Measurements from ENCODE around the gene COX7A2. TPM values are rescaled to one million over a fixed set of nuclear protein-coding genes. Genes with fewer than 3 reads are reported as not detected.

COX7A2 gene
- polyA plus RNA-seq, 1 donor (not counting 4 experiments of a cell fraction or from before 2014, with no cell fraction given), result 474 TPM

- FAIRE-seq, result no peak
- Histone ChIP-seq H3K4me1 (ENCODE audit: control insufficient read depth, extremely low read depth, insufficient read depth, low read length) (peaks cover 6% of the 10 kb centered on the region), H3K27me3 (ENCODE audit: control insufficient read depth, extremely low read depth, insufficient read depth, low read length) (no peaks in the 10 kb centered on the region), H3K9me1 (ENCODE audit: control insufficient read depth, extremely low read depth, insufficient read depth, low read length) (no peaks in the 10 kb centered on the region), H3K9ac (ENCODE audit: control insufficient read depth, extremely low read depth, insufficient read depth, low read length) (no peak overlapping the region), H3K36me3 (ENCODE audit: control insufficient read depth in 2 of 2, extremely low read depth in 1 of 2, insufficient read depth in 2 of 2, low read length in 2 of 2) (no peaks in the 10 kb centered on the region), H3K27ac (ENCODE audit: control insufficient read depth, insufficient read depth, low read length) (no peak overlapping the region), H3K4me3 (ENCODE audit: control insufficient read depth in 2 of 3, extremely low read depth in 1 of 3, insufficient read depth in 2 of 3, low read depth in 1 of 3, low read length in 3 of 3) (no peak overlapping the region), H3K4me2 (ENCODE audit: control insufficient read depth, extremely low read depth, insufficient read depth, low read depth, low read length) (no peak overlapping the region), H3K79me2 (ENCODE audit: control insufficient read depth, insufficient read depth, low read length) (no peaks in the 10 kb centered on the region), H3K9me3 (ENCODE audit: control insufficient read depth, low read depth, low read length) (no peaks in the 10 kb centered on the region), H4K20me1 (ENCODE audit: control insufficient read depth, extremely low read depth, insufficient read depth, low read length) (no peaks in the 10 kb centered on the region), H2AFZ (ENCODE audit: control insufficient read depth, low read length) (no peak overlapping the region)
- dilution Hi-C loops (cut with MboI; ENCODE audit: extremely low pct_ligation_motif_present, low sequenced_read_pairs), result no loop called here
- TF ChIP-seq EZH2 (IDR thresholded peaks at IDR 0.05; ENCODE audit: low read length), result no peak
- TF ChIP-seq, protein P1, sequence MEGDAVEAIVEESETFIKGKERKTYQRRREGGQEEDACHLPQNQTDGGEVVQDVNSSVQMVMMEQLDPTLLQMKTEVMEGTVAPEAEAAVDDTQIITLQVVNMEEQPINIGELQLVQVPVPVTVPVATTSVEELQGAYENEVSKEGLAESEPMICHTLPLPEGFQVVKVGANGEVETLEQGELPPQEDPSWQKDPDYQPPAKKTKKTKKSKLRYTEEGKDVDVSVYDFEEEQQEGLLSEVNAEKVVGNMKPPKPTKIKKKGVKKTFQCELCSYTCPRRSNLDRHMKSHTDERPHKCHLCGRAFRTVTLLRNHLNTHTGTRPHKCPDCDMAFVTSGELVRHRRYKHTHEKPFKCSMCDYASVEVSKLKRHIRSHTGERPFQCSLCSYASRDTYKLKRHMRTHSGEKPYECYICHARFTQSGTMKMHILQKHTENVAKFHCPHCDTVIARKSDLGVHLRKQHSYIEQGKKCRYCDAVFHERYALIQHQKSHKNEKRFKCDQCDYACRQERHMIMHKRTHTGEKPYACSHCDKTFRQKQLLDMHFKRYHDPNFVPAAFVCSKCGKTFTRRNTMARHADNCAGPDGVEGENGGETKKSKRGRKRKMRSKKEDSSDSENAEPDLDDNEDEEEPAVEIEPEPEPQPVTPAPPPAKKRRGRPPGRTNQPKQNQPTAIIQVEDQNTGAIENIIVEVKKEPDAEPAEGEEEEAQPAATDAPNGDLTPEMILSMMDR (optimal IDR thresholded peaks at IDR 0.05 in 1 of 3, IDR thresholded peaks at IDR 0.05 in 1 of 3, conservative IDR thresholded peaks at IDR 0.05 in 1 of 3; ENCODE audit: extremely low read depth in 1 of 3, insufficient read depth in 2 of 3, low read length in 3 of 3), result no peak
- no peak for DNase-seq (ENCODE audit: low read depth, low spot score)
These were observed 48.1 kb upstream of the COX7A2 start for GRCh38 chr6:75291744-75292143.

DNA sequence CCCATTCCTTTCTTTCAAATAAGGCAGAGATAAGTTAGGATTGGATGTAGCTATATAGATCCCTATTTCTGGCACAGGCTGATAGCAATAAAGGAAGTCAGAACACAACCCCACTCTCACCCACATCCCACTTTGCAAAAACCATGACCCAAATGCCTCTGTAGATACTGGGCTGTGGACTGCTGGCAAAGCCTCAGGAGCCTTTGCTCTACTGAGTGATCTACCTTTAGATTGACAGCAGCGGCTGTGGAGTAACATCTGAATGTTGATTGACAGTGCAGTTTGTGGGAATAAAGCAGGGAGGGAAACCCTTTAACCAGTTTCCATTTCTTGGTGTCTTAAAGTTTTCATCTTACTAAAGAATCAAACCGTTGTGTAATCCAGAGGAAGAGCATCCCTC, 47.7 kb upstream of the COX7A2 start:
- H3K4me3 ChIP-seq (ENCODE audit: control insufficient read depth in 2 of 3, extremely low read depth in 1 of 3, insufficient read depth in 2 of 3, low read depth in 1 of 3, low read length in 3 of 3), result no peak overlapping the region
- no peak overlapping the region for H3K27ac ChIP-seq (ENCODE audit: control insufficient read depth, insufficient read depth, low read length)
- H3K9ac ChIP-seq (ENCODE audit: control insufficient read depth, extremely low read depth, insufficient read depth, low read length), result no peak overlapping the region
- no peaks in the 10 kb centered on the region for H3K9me3 ChIP-seq (ENCODE audit: control insufficient read depth, low read depth, low read length)
- FAIRE-seq, result no peak
- H2AFZ ChIP-seq (ENCODE audit: control insufficient read depth, low read length), result no peak overlapping the region
- peaks cover 5% of the 10 kb centered on the region for H3K4me1 ChIP-seq (ENCODE audit: control insufficient read depth, extremely low read depth, insufficient read depth, low read length)
- dilution Hi-C loops (cut with MboI; ENCODE audit: extremely low pct_ligation_motif_present, low sequenced_read_pairs), result no loop called here
- TF ChIP-seq EZH2 (IDR thresholded peaks at IDR 0.05; ENCODE audit: low read length), result no peak
- TF ChIP-seq, protein P1 (optimal IDR thresholded peaks at IDR 0.05 in 1 of 3, IDR thresholded peaks at IDR 0.05 in 1 of 3, conservative IDR thresholded peaks at IDR 0.05 in 1 of 3; ENCODE audit: extremely low read depth in 1 of 3, insufficient read depth in 2 of 3, low read length in 3 of 3), result no peak
- no peaks in the 10 kb centered on the region for H3K27me3 ChIP-seq (ENCODE audit: control insufficient read depth, extremely low read depth, insufficient read depth, low read length)
- H3K79me2 ChIP-seq (ENCODE audit: control insufficient read depth, insufficient read depth, low read length), result no peaks in the 10 kb centered on the region
- H3K4me2 ChIP-seq (ENCODE audit: control insufficient read depth, extremely low read depth, insufficient read depth, low read depth, low read length), result no peak overlapping the region
- no peaks in the 10 kb centered on the region for H3K9me1 ChIP-seq (ENCODE audit: control insufficient read depth, extremely low read depth, insufficient read depth, low read length)
- H4K20me1 ChIP-seq (ENCODE audit: control insufficient read depth, extremely low read depth, insufficient read depth, low read length), result no peaks in the 10 kb centered on the region
- H3K36me3 ChIP-seq (ENCODE audit: control insufficient read depth in 2 of 2, extremely low read depth in 1 of 2, insufficient read depth in 2 of 2, low read length in 2 of 2), result no peaks in the 10 kb centered on the region
- no peak for DNase-seq (ENCODE audit: low read depth, low spot score)

Measured in keratinocyte (primary cell).